HG02642 (cell line): Measurements from ENCODE around the gene CFAP52.
"Not testable (repeated sequence)": the region's sequence is repeated elsewhere in the genome, so short reads cannot be mapped to it uniquely, and the experiment has no call there.

Experiments
- ATAC-seq: cut with Tn5 transposase; IDR thresholded peaks from one replicate; pipeline ENCODE4 v1.9.1; 2021; ENCODE audit warnings: mild to moderate bottlenecking; ENCODE audit not compliant: unreplicated experiment, poor library complexity

CFAP52 gene

DNA sequence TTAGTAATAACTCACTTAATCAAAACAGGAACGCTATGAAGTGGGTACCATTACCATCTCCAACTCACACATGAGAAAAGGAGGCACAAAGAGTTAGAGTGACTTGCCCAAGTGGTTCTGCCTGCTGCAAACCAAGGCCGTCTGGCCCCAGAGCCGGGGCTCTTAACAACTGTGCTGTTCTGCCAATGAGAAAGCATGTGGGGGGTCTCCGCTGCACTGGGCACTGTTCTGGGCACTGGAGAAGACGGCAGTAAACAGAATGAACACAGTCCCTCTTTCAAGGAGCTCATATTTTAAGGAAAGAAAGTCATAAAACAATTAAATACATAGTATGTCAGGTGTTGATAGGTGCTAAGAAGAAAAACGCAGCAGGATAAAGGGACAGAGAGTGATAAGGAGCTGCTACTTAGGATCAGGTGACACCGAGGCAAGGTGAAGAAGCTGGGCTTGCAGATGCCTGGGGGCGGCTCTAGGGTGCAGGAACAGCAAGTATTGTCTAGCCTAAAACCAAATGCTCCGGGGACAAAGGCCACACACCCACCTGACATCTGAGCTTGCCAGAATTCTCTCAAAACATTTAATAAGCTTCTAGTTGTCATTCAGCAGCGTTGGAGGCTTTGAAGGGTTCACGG, 7.4 kb upstream of the CFAP52 start:
- ATAC-seq = no peak

DNA sequence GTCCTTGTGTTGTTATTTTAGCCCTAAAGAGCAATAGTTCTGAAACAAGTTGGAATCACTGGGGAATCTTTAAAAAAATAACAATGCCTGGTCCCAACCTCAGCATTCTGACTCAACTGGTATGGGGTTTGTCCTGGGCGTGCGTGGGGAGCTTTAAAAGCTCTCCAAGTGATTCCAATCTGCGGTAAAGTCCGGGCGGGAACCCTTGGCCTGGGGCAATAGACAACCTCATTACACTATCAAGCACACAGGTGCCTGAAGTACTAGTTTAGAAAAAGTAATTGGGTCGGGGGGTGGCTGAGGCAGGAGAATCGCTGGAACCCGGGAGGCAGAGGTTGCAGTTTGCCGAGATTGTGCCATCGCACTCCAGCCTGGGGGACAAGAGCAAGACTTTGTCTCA, 5.2 kb upstream of the CFAP52 start:
- no peak for ATAC-seq

DNA sequence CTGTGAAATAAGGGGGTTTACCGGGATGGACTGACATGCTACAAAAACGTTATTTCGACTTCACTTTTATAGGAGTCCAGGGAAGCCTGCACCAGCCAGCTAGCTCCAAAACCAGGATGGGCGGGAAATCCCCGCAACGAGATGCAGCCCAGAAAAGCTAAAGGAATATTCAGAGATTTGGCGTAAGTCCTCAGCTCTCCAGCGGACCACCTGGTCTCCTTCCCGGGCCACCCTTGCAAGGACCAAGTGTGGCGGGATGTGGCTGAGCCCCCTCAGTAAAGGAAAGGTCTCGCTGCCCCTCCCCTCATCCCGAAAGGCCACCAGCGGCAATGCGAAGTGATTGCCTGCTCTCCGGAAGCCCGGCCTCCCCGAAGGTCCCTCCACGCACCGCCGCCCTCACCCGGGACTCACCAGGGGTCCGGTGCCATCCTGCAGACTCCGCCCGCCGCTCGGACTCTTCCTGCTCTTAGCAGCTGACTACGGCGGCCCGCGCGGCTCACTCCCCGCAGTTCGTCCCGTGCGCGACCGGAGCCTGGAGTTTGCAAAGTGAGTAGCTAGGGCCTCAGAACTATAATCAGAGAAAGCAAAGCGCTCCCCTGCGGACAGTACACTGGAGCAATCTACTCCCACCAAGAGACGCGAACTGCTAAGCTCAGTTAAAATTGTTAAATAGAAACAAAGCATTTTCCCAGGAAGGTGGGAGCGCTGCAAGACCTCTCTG, 901 bp upstream of the CFAP52 start, which contains the start of gene STX8:
STX8 (minus strand) TSS at position 440 of the 721 bp plus-strand sequence; CDS start at position 428, 12 bp downstream.
- peak; percentile 81 for ATAC-seq

DNA sequence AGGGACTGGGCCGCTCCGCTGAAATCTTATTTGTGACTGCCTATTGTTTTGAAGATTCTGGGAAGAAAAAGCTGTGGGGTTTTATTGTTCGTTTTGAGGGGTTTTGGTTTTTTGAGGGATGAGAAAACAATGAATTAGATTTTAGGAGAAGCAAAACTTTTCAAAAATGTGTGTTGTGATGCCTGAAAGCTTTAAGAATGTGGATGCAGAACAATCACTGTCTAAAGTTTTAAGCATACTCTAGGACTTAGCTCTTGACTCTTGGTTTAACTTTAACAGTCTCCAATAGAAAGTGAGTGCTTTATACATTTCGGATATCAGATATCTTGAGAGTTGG, 899 bp downstream of the CFAP52 start:
- ATAC-seq = no peak

DNA sequence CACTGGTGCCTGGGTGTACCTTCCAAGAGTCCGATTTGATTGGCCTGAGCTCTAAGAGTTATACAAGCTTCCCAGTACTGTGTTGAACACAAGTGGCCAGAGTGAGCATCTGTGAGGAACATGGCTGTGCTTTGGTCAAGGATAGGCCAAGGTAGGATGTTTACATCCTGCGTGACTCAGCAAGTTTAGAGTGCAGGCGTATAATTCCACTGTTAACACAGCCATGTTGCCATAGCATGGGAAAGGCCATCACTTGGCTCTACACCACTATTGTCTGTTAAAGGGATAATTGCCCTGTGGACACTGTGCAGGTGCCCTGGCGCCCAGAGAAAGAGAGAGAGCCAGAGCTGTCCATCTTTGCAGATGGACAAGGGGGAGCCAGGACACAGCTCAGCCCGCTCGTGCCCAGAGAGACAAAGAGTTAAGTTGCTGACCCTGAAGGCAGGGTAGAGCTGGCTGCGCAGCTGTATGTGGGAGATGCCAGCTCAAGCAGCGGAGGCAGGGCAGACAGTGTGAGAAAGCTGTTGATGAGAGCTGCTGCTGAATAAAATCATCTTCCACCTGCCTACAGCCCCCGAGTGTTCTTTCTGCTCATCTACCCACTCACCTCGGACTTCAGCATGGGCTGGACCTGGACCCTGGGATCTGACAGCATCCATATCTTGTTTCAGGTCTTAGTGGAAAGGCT, 11.7 kb downstream of the CFAP52 start:
- no peak for ATAC-seq

DNA sequence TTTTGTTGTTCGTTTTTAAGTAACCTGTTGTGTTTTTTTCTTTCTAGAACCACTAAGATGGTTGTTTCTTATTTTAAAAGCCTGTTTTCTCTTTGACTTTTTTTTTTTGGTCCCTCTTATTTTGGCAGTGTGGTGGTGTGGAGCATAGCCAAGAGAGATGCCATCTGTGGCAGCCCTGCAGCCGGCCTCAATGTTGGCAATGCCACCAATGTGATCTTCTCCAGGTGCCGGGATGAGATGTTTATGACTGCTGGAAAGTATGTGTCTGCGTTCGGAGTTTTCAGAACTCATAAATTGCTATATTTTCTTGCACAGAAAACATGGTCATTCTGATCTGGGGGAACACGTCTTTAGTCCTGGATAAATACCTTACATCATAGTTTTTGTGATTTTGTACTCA, 17.6 kb downstream of the CFAP52 start:
- no peak for ATAC-seq

DNA sequence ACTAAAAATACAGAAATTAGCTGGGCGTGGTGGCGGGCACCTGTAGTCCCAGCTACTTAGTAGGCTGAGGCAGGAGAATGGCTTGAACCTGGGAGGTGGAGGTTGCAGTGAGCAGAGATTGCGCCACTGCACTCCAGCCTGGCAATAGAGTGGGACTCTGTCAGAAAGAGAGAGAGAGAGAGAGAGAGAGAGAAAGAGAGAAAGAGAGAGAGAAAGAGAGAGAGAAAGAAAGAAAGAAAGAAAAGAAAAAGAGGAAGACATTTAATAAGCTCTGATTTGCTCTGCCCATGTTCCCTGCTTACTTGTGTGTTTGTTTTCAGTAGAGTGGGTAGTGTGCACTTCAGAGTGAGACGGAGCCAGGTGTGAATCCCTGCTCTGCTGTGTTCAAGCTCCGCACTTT, 21.2 kb downstream of the CFAP52 start:
- ATAC-seq = not testable (repeated sequence)

DNA sequence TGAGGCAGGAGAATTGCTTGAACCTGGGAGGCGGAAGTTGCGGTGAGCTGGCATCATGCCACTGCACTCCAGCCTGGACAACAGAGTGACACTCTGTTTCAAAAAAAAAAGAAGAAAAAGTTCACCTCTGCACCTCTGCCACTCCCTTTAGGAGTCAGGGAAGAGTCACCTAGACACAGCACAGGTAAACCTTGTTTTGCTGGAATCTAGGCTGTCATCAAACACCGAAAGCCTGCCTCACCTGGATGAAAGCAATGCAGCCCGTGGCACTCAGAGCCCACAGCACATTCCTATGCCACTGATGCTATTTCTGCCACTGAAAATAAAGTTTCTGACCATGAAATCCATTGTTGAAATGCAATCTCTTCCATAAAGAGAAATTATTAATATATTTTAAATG, 22.2 kb downstream of the CFAP52 start:
- ATAC-seq = no peak

DNA sequence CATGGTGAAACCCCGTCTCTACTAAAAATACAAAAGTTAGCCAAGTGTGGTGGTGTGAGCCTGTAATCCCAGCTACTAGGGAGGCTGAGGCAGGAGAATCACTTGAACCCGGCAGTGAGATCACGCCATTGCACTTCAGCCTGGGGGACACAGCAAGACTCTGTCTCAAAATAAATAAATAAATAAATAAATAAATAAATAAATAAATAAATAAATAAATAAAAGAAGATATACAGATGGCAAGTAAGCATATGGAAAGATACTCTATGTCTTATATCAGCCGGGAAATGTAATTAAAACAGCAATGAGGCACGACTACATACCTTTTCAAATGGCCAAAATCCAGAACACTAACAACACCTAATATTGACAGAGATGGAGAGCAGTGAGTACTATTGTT, 28.1 kb downstream of the CFAP52 start:
- ATAC-seq = not testable (repeated sequence)

DNA sequence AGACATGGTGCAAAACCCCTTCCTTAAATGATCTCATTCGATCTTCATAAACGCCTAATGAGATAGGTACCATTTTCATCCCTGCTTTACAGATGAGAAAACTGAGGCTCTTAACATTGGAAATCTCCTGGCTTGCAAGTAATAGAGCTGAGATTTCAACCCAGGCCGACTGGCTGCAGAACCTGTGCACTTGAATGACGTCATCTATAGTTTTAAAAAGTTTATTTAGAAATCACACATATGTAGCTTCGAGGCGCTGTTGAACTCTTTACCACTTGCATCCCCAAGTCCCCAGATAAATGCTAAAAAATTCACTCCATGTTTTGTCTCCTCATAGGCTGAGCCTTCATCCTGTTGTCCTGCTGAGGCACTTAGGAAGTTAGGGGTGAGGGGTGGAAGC, 30.0 kb downstream of the CFAP52 start:
- no peak for ATAC-seq

DNA sequence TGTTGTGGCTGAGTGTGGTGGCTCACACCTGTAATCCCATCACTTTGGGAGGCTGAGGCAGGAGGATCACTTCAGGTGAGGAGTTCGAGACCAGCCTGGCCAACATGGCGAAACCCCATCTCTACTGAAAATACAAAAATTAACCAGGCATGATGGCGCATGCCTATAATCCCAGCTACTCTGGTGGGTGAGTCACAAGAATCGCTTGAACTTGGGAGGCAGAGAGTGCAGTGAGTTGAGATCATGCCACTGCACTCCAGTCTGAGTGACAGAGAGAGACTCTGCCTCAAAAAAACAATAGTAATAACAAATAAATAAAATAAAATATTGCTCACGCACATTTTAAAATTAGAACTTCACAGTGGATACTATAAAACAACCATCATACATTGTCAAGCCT, 30.6 kb downstream of the CFAP52 start:
- ATAC-seq = not testable (repeated sequence)

DNA sequence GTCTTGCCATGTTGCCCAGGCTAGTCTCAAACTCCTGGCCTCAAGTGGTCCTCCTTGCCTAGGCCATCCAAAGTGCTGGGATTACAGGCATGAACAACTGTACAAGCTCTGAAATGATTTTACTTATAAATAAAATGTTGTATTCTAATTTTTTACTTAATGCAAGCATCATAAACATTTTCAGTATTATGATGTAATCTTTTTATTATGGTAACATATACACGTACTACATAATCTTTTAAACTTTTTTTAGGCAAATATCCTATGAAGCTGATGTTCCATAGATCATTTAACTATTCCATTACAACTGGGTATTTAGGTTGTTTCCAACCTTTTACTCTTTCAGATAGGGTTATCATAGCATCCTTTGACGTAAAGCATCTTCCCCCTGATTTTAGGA, 35.1 kb downstream of the CFAP52 start:
- no peak for ATAC-seq

DNA sequence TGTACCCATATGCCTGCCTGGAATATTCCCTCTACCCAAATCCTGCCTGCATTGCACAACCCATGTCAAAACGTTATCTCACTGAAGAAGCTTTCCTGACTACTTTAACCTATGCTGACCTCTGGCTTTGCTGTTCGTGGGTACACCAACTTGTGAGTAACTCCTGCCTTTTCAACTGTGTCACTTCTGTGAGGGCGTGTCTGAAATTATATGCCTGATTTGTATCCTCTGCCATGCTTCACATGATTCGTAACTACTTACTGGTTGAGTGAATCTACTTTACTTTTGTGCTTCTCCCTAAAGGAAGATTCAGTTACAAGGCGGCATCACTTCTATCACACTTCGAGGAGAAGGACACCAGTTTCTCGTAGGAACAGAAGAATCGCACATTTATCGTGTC, 35.6 kb downstream of the CFAP52 start:
- no peak for ATAC-seq

DNA sequence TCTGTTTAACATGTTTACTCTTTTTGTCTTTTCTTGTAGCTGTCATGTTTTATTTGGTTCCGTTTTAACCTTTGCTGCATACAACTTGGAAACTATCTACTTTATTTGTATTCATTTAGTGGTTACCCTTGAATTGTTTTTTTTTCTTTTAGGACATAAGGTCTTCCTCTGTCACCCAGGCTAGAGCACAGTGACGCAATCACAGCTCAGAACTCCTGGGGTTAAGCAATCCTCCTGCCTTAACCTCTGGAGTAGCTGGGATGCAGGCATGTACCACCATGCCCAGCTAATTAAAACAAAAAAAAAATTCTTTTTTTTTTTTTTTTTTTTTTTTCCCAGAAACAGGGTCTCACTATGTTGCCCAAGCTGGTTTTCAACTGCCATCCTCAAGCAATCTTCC, 39.0 kb downstream of the CFAP52 start:
- ATAC-seq = no peak

DNA sequence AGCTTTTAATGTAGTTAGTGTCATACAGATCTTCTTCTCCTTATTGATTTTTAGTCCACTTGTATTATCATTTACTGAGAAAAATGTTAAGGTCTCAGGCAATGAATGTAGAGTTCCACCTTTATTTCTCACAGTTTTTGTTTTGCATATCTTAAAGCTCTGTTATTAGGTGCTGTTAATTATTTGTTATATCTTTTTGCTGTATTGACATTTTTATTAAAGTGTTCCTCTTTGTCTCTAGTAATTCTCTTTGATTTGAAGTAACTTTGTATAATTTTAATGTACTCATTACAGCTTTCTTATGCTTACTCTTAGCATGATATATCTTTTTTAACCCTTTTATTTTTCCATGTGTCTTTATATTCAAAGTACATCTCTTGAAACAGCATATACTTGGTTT, 46.5 kb downstream of the CFAP52 start:
- no peak for ATAC-seq

DNA sequence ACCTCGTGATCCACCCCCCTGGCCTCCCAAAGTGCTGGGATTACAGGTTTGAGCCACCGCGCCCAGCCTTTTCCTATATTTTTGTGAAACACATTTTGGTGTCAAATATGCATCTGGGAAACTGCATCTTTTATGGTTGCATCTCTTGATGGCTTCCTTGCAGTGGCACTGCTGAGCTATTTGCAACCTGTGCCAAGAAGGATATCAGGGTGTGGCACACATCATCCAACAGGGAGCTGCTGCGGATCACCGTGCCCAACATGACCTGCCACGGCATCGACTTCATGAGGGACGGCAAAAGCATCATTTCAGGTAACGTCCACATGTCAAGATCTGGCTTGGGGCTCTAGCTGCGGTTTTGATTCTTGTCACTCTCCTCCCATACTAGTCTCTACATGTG, 52.1 kb downstream of the CFAP52 start:
- ATAC-seq = no peak

DNA sequence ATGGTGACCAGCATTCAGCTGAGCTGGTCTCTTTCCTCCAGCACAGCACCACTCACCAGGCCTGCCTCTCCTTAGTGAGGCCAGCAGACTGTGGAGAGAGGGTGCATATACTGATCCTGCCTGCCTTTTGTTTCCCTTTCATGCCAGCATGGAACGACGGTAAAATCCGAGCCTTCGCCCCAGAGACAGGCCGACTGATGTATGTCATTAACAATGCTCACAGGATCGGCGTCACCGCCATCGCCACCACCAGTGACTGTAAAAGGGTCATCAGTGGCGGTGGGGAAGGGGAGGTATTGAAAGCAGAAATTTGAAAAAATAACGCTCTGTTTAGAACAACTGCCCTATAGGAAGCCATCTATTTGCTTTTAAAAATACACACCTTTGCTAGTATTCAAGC, 56.3 kb downstream of the CFAP52 start:
- ATAC-seq = no peak

DNA sequence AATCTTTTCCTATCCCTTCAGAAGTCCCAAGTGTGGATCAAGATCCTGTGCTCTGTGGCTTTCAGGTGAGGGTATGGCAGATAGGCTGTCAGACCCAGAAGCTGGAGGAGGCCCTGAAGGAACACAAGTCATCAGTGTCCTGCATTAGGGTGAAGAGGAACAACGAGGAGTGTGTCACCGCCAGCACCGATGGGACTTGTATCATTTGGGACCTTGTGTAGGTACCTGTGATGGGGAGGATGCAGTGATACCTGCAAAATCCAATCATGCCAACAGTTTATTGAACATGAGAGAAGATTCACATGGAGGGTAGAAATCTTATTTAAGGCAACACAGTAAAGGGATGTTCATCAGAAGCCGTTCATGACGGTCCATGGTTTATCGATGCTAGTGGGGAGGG, 58.9 kb downstream of the CFAP52 start:
- ATAC-seq = no peak

DNA sequence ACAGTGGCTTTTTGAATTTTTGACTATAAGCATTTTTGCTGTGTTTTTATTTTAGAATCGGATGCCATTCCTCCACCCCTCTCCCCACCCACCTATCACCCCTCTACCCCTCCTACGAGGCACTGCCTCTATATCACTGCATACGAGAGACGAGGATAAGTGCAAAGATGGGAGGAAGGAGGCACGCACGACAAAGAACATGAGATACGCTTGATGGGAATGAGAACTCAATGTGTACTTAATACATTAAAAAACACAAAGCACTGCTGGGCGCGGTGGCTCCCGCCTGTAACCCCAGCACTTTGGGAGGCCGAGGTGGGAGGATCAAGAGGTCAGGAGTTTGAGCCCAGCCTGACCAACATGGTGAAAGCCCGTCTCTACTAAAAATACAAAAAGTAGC, 60.1 kb downstream of the CFAP52 start:
- no peak for ATAC-seq

DNA sequence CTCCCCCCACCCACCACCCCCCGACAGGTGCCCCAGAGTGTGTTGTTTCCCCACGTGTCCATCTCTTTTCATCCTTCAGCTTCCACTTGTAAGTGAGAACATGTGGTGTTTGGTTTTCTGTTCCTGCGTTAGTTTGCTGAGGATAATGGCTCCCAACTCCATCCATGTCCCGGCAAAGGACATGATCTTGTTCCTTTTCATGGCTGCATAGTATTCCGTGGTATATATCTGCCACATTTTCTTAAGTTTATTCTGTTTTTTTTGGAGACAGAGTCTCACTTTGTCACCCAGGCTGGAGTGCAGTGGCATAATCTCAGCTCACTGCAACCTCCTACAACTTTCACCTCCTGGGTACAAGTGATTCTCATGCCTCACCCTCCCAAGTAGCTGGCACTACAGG, 63.9 kb downstream of the CFAP52 start:
- ATAC-seq = not testable (repeated sequence)

DNA sequence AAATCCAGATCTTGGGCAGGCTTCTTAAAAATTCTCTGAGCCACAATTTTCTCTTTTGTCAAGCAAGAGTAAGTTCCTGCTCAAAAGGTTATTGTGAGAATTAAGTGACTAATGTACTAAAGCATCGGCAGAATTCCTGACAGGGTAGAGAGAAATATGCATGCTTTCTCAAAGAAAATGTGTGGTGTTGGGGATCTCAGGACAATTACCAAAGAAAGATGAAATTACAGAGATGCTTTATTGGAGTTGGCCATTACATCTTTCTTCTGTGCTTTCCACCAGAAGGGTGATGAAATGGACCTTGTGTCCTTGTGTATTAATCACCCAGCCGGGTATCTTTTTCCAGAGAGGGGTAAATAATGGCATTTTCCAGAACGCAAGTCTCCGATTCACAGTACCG, 67.2 kb downstream of the CFAP52 start:
- no peak for ATAC-seq
